K562 (cell line): ENCODE results near the gene DNAI7. TPM values are rescaled to one million over a fixed set of nuclear protein-coding genes. Genes with fewer than 3 reads are reported as not detected.

Experiments
- CTCFL ChIP-seq: IDR thresholded peaks from 2 replicates; pipeline ENCODE4 v1.6.1; 2011; ENCODE audit warnings: borderline replicate concordance, low read depth, mild to moderate bottlenecking, moderate library complexity, low read length; ENCODE audit not compliant: insufficient read depth, poor library complexity, severe bottlenecking
- MYBL2 ChIP-seq, 2 experiments: fragments of 450-650 bp in 1 of 2; sonication (generic) in 1 of 2; formaldehyde crosslinking in 1 of 2; IDR thresholded peaks; 2 replicates each; pipeline versions ENCODE4 v1.6.1 to v1.8.1; 2017 to 2022; ENCODE audit warnings: borderline replicate concordance in 1 of 2, inconsistent platforms in 1 of 2, low read depth in 1 of 2, mild to moderate bottlenecking in 1 of 2, missing genetic modification reagents in 1 of 2, moderate library complexity in 1 of 2
- RAD21 ChIP-seq, 2 experiments: fragments of 250-450 bp in 1 of 2; fragments of 450-650 bp in 1 of 2; sonication (Bioruptor Pico) in 1 of 2; formaldehyde crosslinking in 1 of 2; IDR thresholded peaks in 1 of 2; conservative IDR thresholded peaks in 1 of 2; 2 replicates each; pipeline versions ENCODE4 v1.4.0 to v1.8.0; 2020 to 2022; ENCODE audit warnings: mild to moderate bottlenecking in 2 of 2, moderate library complexity in 1 of 2
- SPI1 ChIP-seq: IDR thresholded peaks from 2 replicates; pipeline ENCODE4 v1.6.1; 2011; ENCODE audit warnings: low read depth, low read length, control low read depth, borderline replicate concordance
- polyA plus RNA-seq, 8 experiments: library from polyadenylated mRNA; depleted of rRNA in 4 of 8; stranded (reverse) in 5 of 8; unstranded in 3 of 8; fragments of >200 nt; fragmentation: Nextera tagmentation in 2 of 8; fragmentation: Illumina TruSeq in 1 of 8; extraction: Ambion mirVana in 2 of 8; extraction: Trizol in 1 of 8; gene quantifications; 2 replicates each; pipeline versions ENCODE4 v1.2.1 to v1.2.3, GENCODE V29; 2011 to 2014; ENCODE audit warnings: inconsistent platforms in 1 of 8, missing spikeins in 1 of 8
- total RNA-seq, 7 experiments: library from RNA; depleted of rRNA in 6 of 7; stranded (reverse); fragments of >200 nt in 6 of 7; fragmentation: Illumina TruSeq in 2 of 7; extraction: Trizol in 2 of 7; gene quantifications; 2 replicates each; pipeline versions ENCODE4 v1.2.1 to v1.2.3, GENCODE V29; 2011 to 2021; ENCODE audit warnings: low replicate concordance in 1 of 7
- TF ChIP-seq, protein P1 (sequence below), 3 experiments: IDR thresholded peaks in 2 of 3; conservative IDR thresholded peaks in 1 of 3; 2 replicates each; pipeline ENCODE4 v1.5.1; 2011 to 2012; ENCODE audit warnings: low read length in 3 of 3, mild to moderate bottlenecking in 3 of 3, control low read depth in 2 of 3, improper control_type of control experiment in 1 of 3, inconsistent platforms in 1 of 3, low read depth in 1 of 3, mixed read lengths in 1 of 3, moderate library complexity in 1 of 3; ENCODE audit not compliant: insufficient read depth in 2 of 3

Gene DNAI7
- total and polyA plus RNA-seq, 9 of the 15 experiments (the other 6 are each of a cell fraction or from before 2014, with no cell fraction given): 0.06 to 0.76 (median 0.17) TPM; not detected in 1

DNA sequence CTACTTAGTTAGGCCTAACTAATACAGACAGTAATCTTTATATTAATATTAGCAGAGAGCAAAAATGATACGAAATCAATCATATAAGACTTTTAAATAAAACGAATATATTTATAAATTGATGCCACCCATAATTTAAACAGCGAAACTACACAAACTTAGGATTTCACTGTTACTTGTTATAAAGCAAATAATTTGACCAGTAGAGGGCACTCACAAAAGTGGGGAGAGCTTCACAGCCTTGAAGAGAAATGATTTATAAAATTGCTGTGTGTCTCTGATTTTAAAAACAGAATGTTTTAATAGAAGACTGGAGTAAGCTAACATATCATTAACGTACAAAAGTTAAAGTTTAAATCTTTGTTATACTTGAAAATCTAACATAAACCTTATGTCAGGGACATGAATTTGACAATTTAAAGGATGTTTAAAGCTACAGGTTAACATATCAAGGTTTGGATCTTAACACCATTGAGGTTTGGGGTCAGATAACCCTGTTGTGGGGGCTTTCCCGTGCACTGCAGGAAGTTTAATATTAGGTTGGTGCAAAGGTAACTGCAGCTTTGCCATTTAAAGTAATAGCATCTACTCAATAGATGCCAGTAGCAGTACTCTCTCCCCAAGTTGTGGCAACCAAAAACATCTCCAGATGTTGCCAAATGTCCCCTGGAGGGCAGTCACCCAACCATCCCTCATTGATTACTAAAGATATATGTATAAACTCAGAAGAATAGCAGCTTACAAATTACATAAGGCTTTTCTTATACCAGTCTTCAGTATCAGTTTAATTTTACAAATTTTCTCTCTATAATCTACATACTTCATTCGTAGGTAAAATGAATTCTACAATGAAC lies 46.4 kb upstream of the DNAI7 start (continued):
- TF ChIP-seq, protein P1, sequence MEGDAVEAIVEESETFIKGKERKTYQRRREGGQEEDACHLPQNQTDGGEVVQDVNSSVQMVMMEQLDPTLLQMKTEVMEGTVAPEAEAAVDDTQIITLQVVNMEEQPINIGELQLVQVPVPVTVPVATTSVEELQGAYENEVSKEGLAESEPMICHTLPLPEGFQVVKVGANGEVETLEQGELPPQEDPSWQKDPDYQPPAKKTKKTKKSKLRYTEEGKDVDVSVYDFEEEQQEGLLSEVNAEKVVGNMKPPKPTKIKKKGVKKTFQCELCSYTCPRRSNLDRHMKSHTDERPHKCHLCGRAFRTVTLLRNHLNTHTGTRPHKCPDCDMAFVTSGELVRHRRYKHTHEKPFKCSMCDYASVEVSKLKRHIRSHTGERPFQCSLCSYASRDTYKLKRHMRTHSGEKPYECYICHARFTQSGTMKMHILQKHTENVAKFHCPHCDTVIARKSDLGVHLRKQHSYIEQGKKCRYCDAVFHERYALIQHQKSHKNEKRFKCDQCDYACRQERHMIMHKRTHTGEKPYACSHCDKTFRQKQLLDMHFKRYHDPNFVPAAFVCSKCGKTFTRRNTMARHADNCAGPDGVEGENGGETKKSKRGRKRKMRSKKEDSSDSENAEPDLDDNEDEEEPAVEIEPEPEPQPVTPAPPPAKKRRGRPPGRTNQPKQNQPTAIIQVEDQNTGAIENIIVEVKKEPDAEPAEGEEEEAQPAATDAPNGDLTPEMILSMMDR (IDR thresholded peaks at IDR 0.05 in 2 of 3, conservative IDR thresholded peaks at IDR 0.05 in 1 of 3; ENCODE audit: insufficient read depth in 2 of 3, low read depth in 1 of 3, low read length in 3 of 3): peak in 2 of 3 experiments; percentile 33 to 67; a peak in 3 of 6 replicates
- TF ChIP-seq SPI1 (no peak), RAD21 (CRISPR knock-in tag; conservative IDR thresholded peaks at IDR 0.05 in 1 of 2, IDR thresholded peaks at IDR 0.05 in 1 of 2) (peak; percentile 56 to 64), MYBL2 (IDR thresholded peaks at IDR 0.05; ENCODE audit: low read depth) (no peak), MYBL2 (CRISPR knock-in tag; IDR thresholded peaks at IDR 0.05; ENCODE audit: borderline replicate concordance) (no peak), CTCFL (peak; percentile 4)
